Mesothelial cell of epicardium (in vitro differentiated cells): ENCODE data around the gene RALGAPA2. TPM values are rescaled to one million over a fixed set of nuclear protein-coding genes. Genes with fewer than 3 reads are reported as not detected.

ENCODE experiments used
- DNase-seq, 2 experiments: peaks; one replicate each; pipeline ENCODE4 v3.0.0; 2021; ENCODE audit warnings: low spot score in 2 of 2; ENCODE audit not compliant: unreplicated experiment in 2 of 2
- H3K27ac Mint-ChIP-seq: 2 replicates; pipeline ENCODE4 v1.8.0; 2021; ENCODE audit warnings: mixed read lengths
- H3K27me3 Mint-ChIP-seq: 2 replicates; pipeline ENCODE4 v1.8.0; 2021; ENCODE audit warnings: low read depth, mixed read lengths
- H3K36me3 Mint-ChIP-seq: 2 replicates; pipeline ENCODE4 v1.8.0; 2021; ENCODE audit warnings: mixed read lengths
- H3K4me1 Mint-ChIP-seq: 2 replicates; pipeline ENCODE4 v1.8.0; 2021; ENCODE audit warnings: mixed read lengths
- H3K4me3 Mint-ChIP-seq: 2 replicates; pipeline ENCODE4 v1.8.0; 2021; ENCODE audit warnings: mild to moderate bottlenecking, moderate library complexity, mixed read lengths
- H3K9me3 Mint-ChIP-seq: 2 replicates; pipeline ENCODE4 v1.8.0; 2021; ENCODE audit warnings: mixed read lengths
- total RNA-seq: library from RNA; stranded (reverse); gene quantifications from 3 replicates; pipeline ENCODE4 v1.2.1, GENCODE V29; 2021
- TF ChIP-seq, protein P1 (sequence below): fragments of 200-600 bp; sonication (generic); IDR thresholded peaks from one replicate; pipeline ENCODE4 v1.5.0; 2021; ENCODE audit warnings: antibody characterized with exemption; ENCODE audit not compliant: unreplicated experiment

Gene RALGAPA2
- total RNA-seq, 1 donor from 2014 or later, result 27.5 TPM

- H3K4me3 Mint-ChIP-seq, result peak overlapping the region; percentile 58
- no peak for DNase-seq
- no peaks in the 10 kb centered on the region for H3K36me3 Mint-ChIP-seq
- H3K27me3 Mint-ChIP-seq, result peaks cover 80% of the 10 kb centered on the region
- TF ChIP-seq, protein P1, sequence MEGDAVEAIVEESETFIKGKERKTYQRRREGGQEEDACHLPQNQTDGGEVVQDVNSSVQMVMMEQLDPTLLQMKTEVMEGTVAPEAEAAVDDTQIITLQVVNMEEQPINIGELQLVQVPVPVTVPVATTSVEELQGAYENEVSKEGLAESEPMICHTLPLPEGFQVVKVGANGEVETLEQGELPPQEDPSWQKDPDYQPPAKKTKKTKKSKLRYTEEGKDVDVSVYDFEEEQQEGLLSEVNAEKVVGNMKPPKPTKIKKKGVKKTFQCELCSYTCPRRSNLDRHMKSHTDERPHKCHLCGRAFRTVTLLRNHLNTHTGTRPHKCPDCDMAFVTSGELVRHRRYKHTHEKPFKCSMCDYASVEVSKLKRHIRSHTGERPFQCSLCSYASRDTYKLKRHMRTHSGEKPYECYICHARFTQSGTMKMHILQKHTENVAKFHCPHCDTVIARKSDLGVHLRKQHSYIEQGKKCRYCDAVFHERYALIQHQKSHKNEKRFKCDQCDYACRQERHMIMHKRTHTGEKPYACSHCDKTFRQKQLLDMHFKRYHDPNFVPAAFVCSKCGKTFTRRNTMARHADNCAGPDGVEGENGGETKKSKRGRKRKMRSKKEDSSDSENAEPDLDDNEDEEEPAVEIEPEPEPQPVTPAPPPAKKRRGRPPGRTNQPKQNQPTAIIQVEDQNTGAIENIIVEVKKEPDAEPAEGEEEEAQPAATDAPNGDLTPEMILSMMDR, result no peak
- H3K4me1 Mint-ChIP-seq, result peaks cover 8% of the 10 kb centered on the region
- H3K9me3 Mint-ChIP-seq, result no peaks in the 10 kb centered on the region
- no peak overlapping the region for H3K27ac Mint-ChIP-seq
Observed at GRCh38 chr20:20366876-20367574, 345.4 kb downstream of the RALGAPA2 start.

GRCh38 chr20:20366551-20366875, 345.9 kb downstream of the RALGAPA2 start:
- DNase-seq, result no peak
- H3K27me3 Mint-ChIP-seq, result peaks cover 80% of the 10 kb centered on the region
- H3K27ac Mint-ChIP-seq, result no peak overlapping the region
- H3K9me3 Mint-ChIP-seq, result no peaks in the 10 kb centered on the region
- H3K4me3 Mint-ChIP-seq, result no peak overlapping the region
- no peaks in the 10 kb centered on the region for H3K36me3 Mint-ChIP-seq
- TF ChIP-seq, protein P1, result no peak
- H3K4me1 Mint-ChIP-seq, result peaks cover 8% of the 10 kb centered on the region

DNA sequence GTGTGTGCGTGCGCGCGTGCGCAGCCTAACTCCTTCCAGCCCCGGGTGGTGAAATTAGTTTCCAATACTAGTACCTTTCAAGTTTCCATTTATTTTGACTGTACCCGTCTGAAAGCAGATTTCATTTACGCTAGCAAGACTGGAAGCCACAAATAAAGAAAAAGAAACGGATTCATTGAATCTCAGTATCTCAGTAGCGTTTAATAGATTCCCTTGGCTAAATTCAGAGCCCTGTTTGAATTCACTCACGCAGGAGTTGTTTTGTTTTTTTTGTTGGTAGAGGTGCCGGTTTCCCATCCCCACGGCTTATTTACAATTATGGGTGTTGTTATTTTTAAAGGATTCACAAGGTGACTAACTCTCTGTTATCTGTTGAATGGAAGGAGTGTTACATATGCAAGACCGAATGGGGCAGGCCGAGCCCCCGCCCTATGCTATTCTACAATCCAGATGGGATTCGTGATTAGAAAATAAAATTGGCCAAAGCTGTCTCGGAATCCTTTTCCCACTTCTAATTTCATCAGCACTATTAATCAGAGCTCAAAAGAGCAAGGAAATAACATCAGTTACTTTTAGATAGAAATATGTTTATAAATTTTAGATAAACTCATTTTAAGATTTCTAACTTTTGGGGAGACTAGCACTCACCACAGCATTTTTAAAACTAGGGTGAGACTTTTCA, 346.8 kb downstream of the RALGAPA2 start:
- Mint-ChIP-seq H3K36me3 (no peaks in the 10 kb centered on the region), H3K4me3 (no peak overlapping the region), H3K4me1 (peaks cover 8% of the 10 kb centered on the region), H3K27me3 (peaks cover 80% of the 10 kb centered on the region), H3K9me3 (no peaks in the 10 kb centered on the region), H3K27ac (no peak overlapping the region)
- no peak for DNase-seq
- TF ChIP-seq, protein P1, result no peak

- no peak overlapping the region for H3K27ac Mint-ChIP-seq
- H3K36me3 Mint-ChIP-seq, result no peaks in the 10 kb centered on the region
- H3K9me3 Mint-ChIP-seq, result no peaks in the 10 kb centered on the region
- H3K27me3 Mint-ChIP-seq, result peaks cover 81% of the 10 kb centered on the region
- TF ChIP-seq, protein P1, result no peak
- no peak for DNase-seq
- H3K4me3 Mint-ChIP-seq, result no peak overlapping the region
- peaks cover 6% of the 10 kb centered on the region for H3K4me1 Mint-ChIP-seq
Observed at GRCh38 chr20:20364593-20365479, 347.6 kb downstream of the RALGAPA2 start.

GRCh38 chr20:20363799-20364592, 348.4 kb downstream of the RALGAPA2 start:
- TF ChIP-seq, protein P1, result no peak
- Mint-ChIP-seq H3K4me3 (no peak overlapping the region), H3K27me3 (peaks cover 83% of the 10 kb centered on the region), H3K9me3 (no peaks in the 10 kb centered on the region), H3K27ac (no peak overlapping the region), H3K36me3 (no peaks in the 10 kb centered on the region), H3K4me1 (peaks cover 5% of the 10 kb centered on the region)
- no peak for DNase-seq
